Activated CD4-positive, alpha-beta T cell treated with anti-CD3 and anti-CD28 coated beads, Interleukin-2, amount 50 U/mL, for 4 hours (primary cell): ENCODE measurements around the gene HOXA7.

Source experiments
- DNase-seq, 2 experiments: peaks; one replicate each; pipeline ENCODE4 v3.0.0-alpha.2; 2020

HOXA7 gene

GRCh38 chr7:27180431-27181420 lies 24.3 kb upstream of the HOXA7 start:
- DNase-seq, result no peak

- peak; percentile 41 to 46 for DNase-seq
These were observed 23.3 kb upstream of the HOXA7 start for GRCh38 chr7:27179503-27180430.

- no peak for DNase-seq
These were observed 22.6 kb upstream of the HOXA7 start for GRCh38 chr7:27179030-27179429.

- no peak for DNase-seq
These were observed 21.9 kb upstream of the HOXA7 start for GRCh38 chr7:27178366-27178765.

GRCh38 chr7:27177795-27178320 lies 21.4 kb upstream of the HOXA7 start:
- DNase-seq, result no peak

GRCh38 chr7:27176962-27177794 lies 20.7 kb upstream of the HOXA7 start:
- no peak for DNase-seq

- no peak for DNase-seq
These were observed 20.0 kb upstream of the HOXA7 start for GRCh38 chr7:27176524-27176845.

GRCh38 chr7:27175626-27176523 lies 19.4 kb upstream of the HOXA7 start:
- no peak for DNase-seq

GRCh38 chr7:27174874-27175625 lies 18.6 kb upstream of the HOXA7 start:
- DNase-seq, result no peak

GRCh38 chr7:27173956-27174873 lies 17.7 kb upstream of the HOXA7 start, which contains the start of gene HOXA10:
HOXA10 (minus strand) TSS chr7:27174320; CDS start chr7:27174306, 14 bp downstream.
- DNase-seq, result no peak

GRCh38 chr7:27173511-27173955 lies 17.1 kb upstream of the HOXA7 start:
- no peak for DNase-seq

- no peak for DNase-seq
These were observed 16.5 kb upstream of the HOXA7 start for GRCh38 chr7:27172823-27173510.

GRCh38 chr7:27172315-27172774 lies 15.9 kb upstream of the HOXA7 start:
- no peak for DNase-seq

- no peak for DNase-seq
These were observed 15.3 kb upstream of the HOXA7 start for GRCh38 chr7:27171637-27172314.

- DNase-seq, result no peak
These were observed 14.8 kb upstream of the HOXA7 start for GRCh38 chr7:27171325-27171636.

GRCh38 chr7:27170426-27171324 lies 14.2 kb upstream of the HOXA7 start:
- no peak for DNase-seq
